Measurements from ENCODE around the gene ERH.

DNA sequence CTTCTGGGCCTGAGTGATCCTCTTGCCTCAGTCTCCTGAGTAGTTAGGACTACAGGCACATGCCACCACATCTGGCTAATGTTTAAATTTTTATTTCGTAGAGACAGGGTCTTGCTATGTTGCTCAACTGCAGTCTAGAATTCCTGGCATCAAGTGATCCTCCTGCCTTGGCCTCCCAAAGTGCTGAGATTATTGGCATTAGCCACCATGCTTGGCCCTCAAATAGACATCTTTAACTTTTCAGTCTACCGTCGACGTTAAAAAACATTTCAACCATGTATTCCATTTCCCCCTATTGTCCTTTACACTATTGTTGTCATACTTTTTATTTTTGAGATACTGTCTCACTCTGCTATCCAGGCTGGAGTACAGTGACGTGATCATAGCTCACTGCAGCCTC, 22.4 kb downstream of the ERH start:
- TF ChIP-seq, protein P1, sequence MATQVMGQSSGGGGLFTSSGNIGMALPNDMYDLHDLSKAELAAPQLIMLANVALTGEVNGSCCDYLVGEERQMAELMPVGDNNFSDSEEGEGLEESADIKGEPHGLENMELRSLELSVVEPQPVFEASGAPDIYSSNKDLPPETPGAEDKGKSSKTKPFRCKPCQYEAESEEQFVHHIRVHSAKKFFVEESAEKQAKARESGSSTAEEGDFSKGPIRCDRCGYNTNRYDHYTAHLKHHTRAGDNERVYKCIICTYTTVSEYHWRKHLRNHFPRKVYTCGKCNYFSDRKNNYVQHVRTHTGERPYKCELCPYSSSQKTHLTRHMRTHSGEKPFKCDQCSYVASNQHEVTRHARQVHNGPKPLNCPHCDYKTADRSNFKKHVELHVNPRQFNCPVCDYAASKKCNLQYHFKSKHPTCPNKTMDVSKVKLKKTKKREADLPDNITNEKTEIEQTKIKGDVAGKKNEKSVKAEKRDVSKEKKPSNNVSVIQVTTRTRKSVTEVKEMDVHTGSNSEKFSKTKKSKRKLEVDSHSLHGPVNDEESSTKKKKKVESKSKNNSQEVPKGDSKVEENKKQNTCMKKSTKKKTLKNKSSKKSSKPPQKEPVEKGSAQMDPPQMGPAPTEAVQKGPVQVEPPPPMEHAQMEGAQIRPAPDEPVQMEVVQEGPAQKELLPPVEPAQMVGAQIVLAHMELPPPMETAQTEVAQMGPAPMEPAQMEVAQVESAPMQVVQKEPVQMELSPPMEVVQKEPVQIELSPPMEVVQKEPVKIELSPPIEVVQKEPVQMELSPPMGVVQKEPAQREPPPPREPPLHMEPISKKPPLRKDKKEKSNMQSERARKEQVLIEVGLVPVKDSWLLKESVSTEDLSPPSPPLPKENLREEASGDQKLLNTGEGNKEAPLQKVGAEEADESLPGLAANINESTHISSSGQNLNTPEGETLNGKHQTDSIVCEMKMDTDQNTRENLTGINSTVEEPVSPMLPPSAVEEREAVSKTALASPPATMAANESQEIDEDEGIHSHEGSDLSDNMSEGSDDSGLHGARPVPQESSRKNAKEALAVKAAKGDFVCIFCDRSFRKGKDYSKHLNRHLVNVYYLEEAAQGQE (IDR thresholded peaks at IDR 0.05; ENCODE audit: insufficient read depth in 1 of 2, low read depth in 2 of 2, low read length in 2 of 2): no peak
- TF ChIP-seq TAF1 (IDR thresholded peaks at IDR 0.05; ENCODE audit: borderline replicate concordance, insufficient read depth, low read length) (no peak), POLR2AphosphoS5 (IDR thresholded peaks at IDR 0.05; ENCODE audit: low read depth, low read length) (no peak), SIN3A (IDR thresholded peaks at IDR 0.05; ENCODE audit: borderline replicate concordance, insufficient read depth, low read length) (no peak), FOXP2 (optimal IDR thresholded peaks at IDR 0.05; ENCODE audit: borderline replicate concordance, extremely low read depth, extremely low read length, insufficient read depth) (no peak)

All from PFSK-1 (cell line).